Activated CD4-positive, alpha-beta T cell treated with anti-CD3 and anti-CD28 coated beads, Interleukin-2, amount 50 U/mL, for 16 hours (primary cell): ENCODE results near the gene NLGN3.

Source experiments
- DNase-seq: peaks from one replicate; pipeline ENCODE4 v3.0.0-alpha.2; 2020

The NLGN3 gene

DNA sequence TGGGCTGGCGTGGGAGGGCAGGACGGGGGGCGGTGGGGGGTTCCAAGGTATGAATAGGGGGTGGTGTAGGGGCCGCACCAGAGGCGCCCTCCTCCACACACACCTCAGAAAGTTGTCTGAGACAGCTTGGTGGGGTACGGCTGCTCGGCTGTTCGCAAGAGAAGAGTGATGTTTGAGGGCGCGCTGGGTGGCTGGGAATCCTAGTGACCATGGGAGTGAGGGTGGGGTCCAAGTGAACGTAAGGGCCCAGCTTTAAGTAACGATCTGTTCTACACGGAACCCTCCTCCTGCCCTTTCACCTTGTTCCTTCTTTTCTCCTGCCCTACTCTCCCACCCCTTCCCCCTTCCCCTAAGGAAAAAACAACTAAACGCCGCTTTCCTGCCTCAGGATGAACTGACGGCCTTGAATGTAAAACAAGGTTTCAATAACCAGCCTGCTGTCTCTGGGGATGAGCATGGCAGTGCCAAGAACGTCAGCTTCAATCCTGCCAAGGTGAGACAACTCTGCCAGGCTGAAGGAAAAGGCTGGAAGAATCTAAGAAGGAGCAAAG lies 25.6 kb upstream of the NLGN3 start:
- DNase-seq = no peak

GRCh38 chrX:71128166-71128833 lies 16.3 kb upstream of the NLGN3 start:
- DNase-seq = no peak

DNA sequence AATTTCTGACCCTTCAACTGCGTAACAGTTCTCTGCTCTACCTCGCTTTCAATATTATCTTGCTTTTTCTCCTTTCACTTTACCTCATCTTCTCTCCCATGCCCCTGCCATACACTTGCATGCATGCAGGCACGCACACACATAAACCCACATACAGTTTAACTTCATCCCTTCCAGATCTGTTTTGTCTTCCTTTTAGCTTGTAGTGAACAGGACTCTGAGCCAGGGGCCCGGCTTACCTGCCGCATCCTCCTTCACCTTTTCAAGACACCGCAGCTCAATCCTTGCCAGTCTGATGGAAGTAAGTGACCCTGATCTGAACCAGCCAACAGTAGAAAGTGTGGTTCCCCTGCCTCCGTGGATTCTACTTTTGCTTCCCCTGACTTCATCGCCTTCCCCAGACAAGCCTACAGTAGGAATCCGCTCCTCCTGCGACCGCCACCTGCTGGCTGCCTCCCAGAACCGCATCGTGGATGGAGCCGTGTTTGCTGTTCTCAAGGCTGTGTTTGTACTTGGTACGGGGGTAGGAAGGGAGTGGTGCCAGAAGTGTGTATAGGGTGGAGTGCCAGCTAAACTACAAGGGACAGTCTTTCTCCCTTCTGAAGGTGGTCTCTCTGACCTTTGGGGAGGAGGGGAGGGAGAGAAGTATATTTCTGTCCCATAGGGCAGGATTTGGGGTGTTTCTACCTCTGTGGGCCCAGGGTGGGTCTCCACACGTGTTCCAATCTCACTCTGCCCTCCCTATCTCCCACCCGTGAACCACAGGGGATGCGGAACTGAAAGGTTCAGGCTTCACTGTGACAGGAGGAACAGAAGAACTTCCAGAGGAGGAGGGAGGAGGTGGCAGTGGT lies 15.5 kb upstream of the NLGN3 start:
- peak; percentile 76 for DNase-seq

GRCh38 chrX:71131510-71131909 lies 13.1 kb upstream of the NLGN3 start:
- no peak for DNase-seq

DNA sequence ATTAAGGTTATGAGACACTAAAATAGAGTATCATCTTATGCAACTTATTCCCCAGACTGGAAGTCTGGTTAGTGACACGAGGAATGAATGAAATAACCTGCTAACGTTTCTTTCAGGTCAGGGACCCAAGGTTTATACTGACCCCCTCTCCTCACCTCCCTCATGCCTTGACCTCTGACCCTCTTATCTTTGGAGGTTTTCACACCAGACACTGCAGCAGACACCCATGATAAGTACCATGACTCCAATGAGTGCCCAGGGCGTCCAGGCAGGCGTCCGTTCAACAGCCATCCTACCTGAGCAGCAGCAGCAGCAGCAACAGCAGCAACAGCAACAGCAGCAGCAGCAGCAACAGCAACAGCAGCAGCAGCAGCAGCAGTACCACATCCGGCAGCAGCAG lies 4.2 kb upstream of the NLGN3 start:
- DNase-seq = no peak

GRCh38 chrX:71143508-71143907 lies 1.1 kb upstream of the NLGN3 start:
- no peak for DNase-seq

GRCh38 chrX:71147496-71148277 lies 3.0 kb downstream of the NLGN3 start:
- DNase-seq = no peak

DNA sequence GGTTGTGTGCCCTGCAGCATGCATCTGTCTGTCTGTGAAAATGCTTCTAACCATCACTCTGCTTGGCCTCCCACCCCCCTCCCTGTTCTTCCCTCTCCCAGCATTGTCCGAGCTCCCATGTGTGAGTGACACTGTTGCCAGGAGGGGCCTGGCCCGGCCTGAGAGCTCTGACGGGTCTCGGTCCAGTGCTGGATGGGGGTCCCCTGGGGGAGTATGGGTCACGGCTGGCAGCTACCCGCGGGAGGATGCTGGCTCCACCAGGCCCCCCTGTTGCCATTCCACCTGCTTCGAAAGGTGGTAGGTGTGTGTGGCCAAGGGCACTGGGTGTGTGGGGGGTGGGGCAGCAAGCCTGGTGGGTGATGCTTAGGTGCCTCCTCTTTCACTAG lies 3.6 kb downstream of the NLGN3 start:
- no peak for DNase-seq

GRCh38 chrX:71151366-71151765 lies 6.7 kb downstream of the NLGN3 start:
- no peak for DNase-seq

GRCh38 chrX:71154196-71154595 lies 9.6 kb downstream of the NLGN3 start:
- no peak for DNase-seq

- DNase-seq = no peak
Observed at GRCh38 chrX:71154641-71155040, 10.0 kb downstream of the NLGN3 start.

GRCh38 chrX:71158603-71159002 lies 14.0 kb downstream of the NLGN3 start:
- no peak for DNase-seq

DNA sequence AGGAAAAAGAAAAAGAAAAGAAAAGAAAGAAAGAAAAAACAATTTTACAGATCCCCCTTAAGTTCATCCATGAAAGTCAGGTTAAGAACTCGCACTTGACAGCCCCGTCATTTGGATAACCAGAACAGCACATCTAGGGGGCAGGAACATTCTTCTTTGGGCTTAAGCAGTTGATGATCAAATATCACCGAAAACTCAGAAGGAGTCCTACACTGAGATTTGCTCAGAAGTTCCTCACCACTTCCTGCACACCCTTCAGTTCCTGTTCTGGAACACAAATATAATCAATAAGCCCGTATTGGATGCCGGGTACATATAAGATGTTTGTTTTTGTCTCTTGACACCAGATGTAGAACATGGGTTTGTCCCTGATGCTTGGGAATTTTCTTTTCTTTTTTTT lies 14.7 kb downstream of the NLGN3 start:
- no peak for DNase-seq

- DNase-seq = no peak
Observed at GRCh38 chrX:71160475-71160874, 15.8 kb downstream of the NLGN3 start.

DNA sequence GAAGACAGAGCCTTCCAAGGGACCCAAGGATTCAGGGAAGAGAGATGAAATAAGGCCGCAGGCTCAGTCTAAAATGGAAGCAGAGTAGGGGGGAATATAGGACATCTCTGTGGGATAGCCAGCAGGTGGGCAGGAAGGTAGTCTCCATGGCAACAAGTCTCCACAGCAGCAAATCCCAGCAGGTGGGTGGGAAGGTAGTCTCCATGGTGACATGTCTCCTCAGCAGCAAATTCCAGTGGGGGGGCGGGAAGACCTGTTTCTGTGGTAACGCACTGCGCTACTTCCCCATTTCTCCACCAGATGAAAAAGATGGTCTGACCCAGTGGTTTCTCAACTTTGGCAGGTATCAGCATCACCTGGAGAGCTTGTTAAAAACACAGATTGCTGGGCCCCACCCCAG lies 18.3 kb downstream of the NLGN3 start:
- no peak for DNase-seq

GRCh38 chrX:71164071-71164470 lies 19.4 kb downstream of the NLGN3 start:
- no peak for DNase-seq

DNA sequence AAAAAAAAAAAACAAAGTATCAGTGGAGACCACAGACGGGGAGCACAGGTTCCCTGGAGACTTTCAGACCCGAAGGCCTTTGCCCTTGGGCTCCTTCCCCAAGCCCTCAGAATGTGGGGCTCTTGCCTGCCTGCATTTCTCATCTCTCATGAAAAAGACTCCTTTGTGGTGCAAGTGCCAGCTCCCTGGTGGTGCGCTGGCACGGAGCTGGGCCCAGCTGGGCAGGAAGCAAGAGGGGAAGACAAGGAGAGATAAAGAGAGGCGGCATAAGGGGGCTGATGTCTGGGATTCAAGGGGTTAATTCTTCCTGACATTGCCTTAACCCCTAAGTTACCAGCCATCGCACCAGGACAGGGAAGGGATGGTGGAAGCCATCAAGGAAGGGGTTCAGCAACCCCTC lies 21.8 kb downstream of the NLGN3 start:
- DNase-seq = no peak

DNA sequence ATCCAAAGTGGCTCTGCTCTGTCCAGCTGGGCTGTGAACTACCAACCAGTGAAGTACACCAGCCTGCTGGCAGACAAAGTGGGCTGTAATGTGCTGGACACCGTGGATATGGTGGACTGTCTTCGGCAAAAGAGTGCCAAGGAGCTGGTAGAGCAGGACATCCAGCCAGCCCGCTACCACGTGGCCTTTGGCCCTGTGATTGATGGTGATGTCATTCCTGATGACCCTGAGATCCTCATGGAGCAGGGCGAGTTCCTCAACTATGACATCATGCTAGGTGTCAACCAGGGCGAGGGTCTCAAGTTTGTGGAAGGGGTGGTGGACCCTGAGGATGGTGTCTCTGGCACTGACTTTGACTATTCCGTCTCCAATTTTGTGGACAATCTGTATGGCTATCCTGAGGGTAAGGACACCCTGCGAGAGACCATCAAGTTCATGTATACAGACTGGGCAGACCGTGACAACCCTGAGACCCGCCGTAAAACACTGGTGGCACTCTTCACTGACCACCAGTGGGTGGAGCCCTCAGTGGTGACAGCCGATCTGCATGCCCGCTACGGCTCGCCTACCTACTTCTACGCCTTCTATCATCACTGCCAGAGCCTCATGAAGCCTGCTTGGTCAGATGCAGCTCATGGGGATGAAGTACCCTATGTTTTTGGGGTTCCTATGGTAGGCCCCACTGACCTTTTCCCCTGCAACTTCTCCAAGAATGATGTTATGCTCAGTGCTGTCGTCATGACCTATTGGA lies 22.6 kb downstream of the NLGN3 start:
- DNase-seq = no peak

GRCh38 chrX:71168134-71168533 lies 23.5 kb downstream of the NLGN3 start:
- no peak for DNase-seq

DNA sequence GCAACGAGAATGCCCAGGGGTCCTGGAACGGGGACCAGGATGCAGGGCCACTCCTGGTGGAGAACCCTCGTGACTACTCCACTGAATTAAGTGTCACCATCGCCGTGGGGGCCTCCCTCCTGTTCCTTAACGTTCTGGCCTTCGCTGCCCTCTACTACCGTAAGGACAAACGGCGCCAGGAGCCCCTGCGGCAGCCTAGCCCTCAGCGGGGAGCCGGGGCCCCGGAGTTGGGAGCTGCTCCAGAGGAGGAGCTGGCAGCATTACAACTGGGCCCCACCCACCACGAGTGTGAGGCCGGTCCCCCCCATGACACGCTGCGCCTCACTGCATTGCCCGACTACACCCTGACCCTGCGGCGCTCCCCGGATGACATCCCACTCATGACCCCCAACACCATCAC lies 24.9 kb downstream of the NLGN3 start:
- no peak for DNase-seq

GRCh38 chrX:71170660-71171059 lies 26.0 kb downstream of the NLGN3 start:
- DNase-seq = no peak

GRCh38 chrX:71171110-71171801 lies 26.6 kb downstream of the NLGN3 start:
- DNase-seq = no peak
